ENCODE results near the gene GLP2R. TPM values are rescaled to one million over a fixed set of nuclear protein-coding genes. Genes with fewer than 3 reads are reported as not detected.

GLP2R gene
- total and polyA plus RNA-seq, 2 experiments from 2014 or later, result not detected

DNA sequence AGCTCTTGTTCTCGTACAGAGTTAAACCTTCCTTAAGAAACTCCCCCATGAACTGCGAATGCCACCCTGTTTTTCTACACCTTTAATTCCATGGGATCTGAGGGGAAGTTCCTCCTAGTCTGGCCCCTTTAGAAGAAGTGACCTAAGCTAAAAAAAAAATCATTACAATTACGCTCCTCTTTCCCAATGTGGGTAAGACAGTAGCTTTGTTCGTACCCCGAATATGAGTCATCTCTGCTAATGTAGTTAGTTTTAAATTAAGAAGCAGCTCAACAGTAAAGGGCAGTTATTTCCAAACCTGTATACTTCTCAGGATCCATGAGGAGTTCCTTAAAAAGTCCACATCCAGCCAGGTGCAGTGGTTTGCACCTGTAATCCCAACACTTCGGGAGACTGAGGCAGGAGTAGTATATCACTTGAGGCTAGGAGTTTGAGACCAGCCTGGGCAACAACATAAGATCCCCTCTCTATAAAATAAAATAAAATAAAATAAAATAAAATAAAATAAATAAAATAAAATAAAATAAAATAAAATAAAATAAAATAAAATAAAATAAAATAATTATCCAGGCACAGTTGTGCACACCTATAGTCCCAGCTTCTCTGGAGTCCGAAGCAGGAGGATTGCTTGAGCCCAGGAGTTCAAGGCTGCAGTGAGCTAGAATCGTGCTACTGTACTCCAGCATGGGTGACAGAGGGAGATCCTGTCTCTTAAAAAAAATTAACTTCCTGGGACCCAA is 53.2 kb downstream of the GLP2R start:
- Mint-ChIP-seq H3K27me3 (ENCODE audit: insufficient read depth, low read depth, poor library complexity) (no peaks in the 10 kb centered on the region), H3K4me1 (no peaks in the 10 kb centered on the region; the same call in 1 of the 3 replicates), H3K36me3 (ENCODE audit: low read depth) (peaks cover 6% of the 10 kb centered on the region; the same call in 1 of the 3 replicates), H3K27ac (no peak overlapping the region), H3K4me3 (no peak overlapping the region), H3K9me3 (peaks cover 26% of the 10 kb centered on the region)
- DNase-seq (ENCODE audit: low spot score) (no peak), ATAC-seq (no peak)
- H3K4me3 ChIP-seq, result no peak overlapping the region
- no peaks in the 10 kb centered on the region for H3K9me2 ChIP-seq (ENCODE audit: insufficient read depth)
- TF ChIP-seq CREB1 (CRISPR knock-in tag; IDR thresholded peaks at IDR 0.05; ENCODE audit: low read depth) (no peak), JUNB (IDR thresholded peaks at IDR 0.05; ENCODE audit: unreplicated experiment) (no peak)
- no peaks in the 10 kb centered on the region for H3K79me2 ChIP-seq (replicated peaks; ENCODE audit: insufficient read depth)
- no peak overlapping the region for H3K4me2 ChIP-seq
- no peak overlapping the region for H3K27ac ChIP-seq (ENCODE audit: low read depth)
- H2AFZ ChIP-seq, result no peak overlapping the region
- H3K27me3 ChIP-seq (ENCODE audit: insufficient read depth), result no peaks in the 10 kb centered on the region
- no peaks in the 10 kb centered on the region for H3F3A ChIP-seq (replicated peaks; ENCODE audit: low read depth)
- no peaks in the 10 kb centered on the region for H3K4me1 ChIP-seq (ENCODE audit: insufficient read depth)
- no peaks in the 10 kb centered on the region; the same call in 1 of the 2 replicates for H3K36me3 ChIP-seq (ENCODE audit: insufficient read depth)
- no peaks in the 10 kb centered on the region for H4K20me1 ChIP-seq (replicated peaks; ENCODE audit: insufficient read depth)

DNA sequence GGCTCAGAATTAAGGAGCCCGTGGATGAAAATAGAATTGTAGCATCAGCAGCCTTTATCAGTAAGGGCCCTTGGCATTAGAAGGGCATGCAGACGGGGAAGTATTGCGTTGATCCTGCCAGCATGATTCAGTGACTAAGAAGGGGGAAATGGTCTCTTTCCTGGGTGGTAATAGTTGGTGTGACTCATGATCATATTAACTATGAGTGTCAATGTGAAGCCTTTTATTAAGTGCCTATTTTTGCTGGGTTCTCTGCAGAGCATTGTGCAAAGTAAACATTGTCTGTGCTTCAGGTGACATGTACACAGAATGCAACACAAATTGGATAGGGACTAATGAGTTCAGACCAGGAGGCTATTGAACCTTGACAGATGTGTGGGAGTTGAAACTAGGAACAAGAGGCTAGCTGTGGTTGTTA is 54.9 kb downstream of the GLP2R start:
- Mint-ChIP-seq H3K4me1 (no peaks in the 10 kb centered on the region; the same call in 2 of the 3 replicates), H3K4me3 (no peak overlapping the region), H3K27me3 (ENCODE audit: insufficient read depth, low read depth, poor library complexity) (no peaks in the 10 kb centered on the region), H3K36me3 (ENCODE audit: low read depth) (peaks cover 6% of the 10 kb centered on the region; the same call in 1 of the 3 replicates), H3K9me3 (peaks cover 36% of the 10 kb centered on the region), H3K27ac (no peak overlapping the region)
- Histone ChIP-seq H3K4me3 (no peak overlapping the region), H3K79me2 (replicated peaks; ENCODE audit: insufficient read depth) (no peaks in the 10 kb centered on the region), H4K20me1 (replicated peaks; ENCODE audit: insufficient read depth) (no peaks in the 10 kb centered on the region), H3K27me3 (ENCODE audit: insufficient read depth) (no peaks in the 10 kb centered on the region), H3K36me3 (ENCODE audit: insufficient read depth) (no peaks in the 10 kb centered on the region; the same call in 1 of the 2 replicates), H3K4me1 (ENCODE audit: insufficient read depth) (no peaks in the 10 kb centered on the region), H3K9me2 (ENCODE audit: insufficient read depth) (0 out of 2 replicates have a peak, but pooled peaks cover 4% of the 10 kb centered on the region), H3F3A (replicated peaks; ENCODE audit: low read depth) (no peaks in the 10 kb centered on the region), H2AFZ (no peak overlapping the region), H3K27ac (ENCODE audit: low read depth) (no peak overlapping the region), H3K4me2 (no peak overlapping the region)
- ATAC-seq, result no peak
- no peak for DNase-seq (ENCODE audit: low spot score)
- TF ChIP-seq, protein P1, sequence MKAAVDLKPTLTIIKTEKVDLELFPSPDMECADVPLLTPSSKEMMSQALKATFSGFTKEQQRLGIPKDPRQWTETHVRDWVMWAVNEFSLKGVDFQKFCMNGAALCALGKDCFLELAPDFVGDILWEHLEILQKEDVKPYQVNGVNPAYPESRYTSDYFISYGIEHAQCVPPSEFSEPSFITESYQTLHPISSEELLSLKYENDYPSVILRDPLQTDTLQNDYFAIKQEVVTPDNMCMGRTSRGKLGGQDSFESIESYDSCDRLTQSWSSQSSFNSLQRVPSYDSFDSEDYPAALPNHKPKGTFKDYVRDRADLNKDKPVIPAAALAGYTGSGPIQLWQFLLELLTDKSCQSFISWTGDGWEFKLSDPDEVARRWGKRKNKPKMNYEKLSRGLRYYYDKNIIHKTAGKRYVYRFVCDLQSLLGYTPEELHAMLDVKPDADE (IDR thresholded peaks at IDR 0.05), result no peak
- TF ChIP-seq EZH2phosphoT487 (IDR thresholded peaks at IDR 0.05; ENCODE audit: unreplicated experiment) (no peak), JUNB (IDR thresholded peaks at IDR 0.05; ENCODE audit: unreplicated experiment) (no peak), CREB1 (CRISPR knock-in tag; IDR thresholded peaks at IDR 0.05; ENCODE audit: low read depth) (no peak), NANOG (IDR thresholded peaks at IDR 0.05; ENCODE audit: borderline replicate concordance) (no peak), EZH2 (IDR thresholded peaks at IDR 0.05; ENCODE audit: low read depth, unreplicated experiment) (no peak)
- TF ChIP-seq, protein P2, sequence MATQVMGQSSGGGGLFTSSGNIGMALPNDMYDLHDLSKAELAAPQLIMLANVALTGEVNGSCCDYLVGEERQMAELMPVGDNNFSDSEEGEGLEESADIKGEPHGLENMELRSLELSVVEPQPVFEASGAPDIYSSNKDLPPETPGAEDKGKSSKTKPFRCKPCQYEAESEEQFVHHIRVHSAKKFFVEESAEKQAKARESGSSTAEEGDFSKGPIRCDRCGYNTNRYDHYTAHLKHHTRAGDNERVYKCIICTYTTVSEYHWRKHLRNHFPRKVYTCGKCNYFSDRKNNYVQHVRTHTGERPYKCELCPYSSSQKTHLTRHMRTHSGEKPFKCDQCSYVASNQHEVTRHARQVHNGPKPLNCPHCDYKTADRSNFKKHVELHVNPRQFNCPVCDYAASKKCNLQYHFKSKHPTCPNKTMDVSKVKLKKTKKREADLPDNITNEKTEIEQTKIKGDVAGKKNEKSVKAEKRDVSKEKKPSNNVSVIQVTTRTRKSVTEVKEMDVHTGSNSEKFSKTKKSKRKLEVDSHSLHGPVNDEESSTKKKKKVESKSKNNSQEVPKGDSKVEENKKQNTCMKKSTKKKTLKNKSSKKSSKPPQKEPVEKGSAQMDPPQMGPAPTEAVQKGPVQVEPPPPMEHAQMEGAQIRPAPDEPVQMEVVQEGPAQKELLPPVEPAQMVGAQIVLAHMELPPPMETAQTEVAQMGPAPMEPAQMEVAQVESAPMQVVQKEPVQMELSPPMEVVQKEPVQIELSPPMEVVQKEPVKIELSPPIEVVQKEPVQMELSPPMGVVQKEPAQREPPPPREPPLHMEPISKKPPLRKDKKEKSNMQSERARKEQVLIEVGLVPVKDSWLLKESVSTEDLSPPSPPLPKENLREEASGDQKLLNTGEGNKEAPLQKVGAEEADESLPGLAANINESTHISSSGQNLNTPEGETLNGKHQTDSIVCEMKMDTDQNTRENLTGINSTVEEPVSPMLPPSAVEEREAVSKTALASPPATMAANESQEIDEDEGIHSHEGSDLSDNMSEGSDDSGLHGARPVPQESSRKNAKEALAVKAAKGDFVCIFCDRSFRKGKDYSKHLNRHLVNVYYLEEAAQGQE (IDR thresholded peaks at IDR 0.05; ENCODE audit: unreplicated experiment), result no peak
- TF ChIP-seq, protein P3, sequence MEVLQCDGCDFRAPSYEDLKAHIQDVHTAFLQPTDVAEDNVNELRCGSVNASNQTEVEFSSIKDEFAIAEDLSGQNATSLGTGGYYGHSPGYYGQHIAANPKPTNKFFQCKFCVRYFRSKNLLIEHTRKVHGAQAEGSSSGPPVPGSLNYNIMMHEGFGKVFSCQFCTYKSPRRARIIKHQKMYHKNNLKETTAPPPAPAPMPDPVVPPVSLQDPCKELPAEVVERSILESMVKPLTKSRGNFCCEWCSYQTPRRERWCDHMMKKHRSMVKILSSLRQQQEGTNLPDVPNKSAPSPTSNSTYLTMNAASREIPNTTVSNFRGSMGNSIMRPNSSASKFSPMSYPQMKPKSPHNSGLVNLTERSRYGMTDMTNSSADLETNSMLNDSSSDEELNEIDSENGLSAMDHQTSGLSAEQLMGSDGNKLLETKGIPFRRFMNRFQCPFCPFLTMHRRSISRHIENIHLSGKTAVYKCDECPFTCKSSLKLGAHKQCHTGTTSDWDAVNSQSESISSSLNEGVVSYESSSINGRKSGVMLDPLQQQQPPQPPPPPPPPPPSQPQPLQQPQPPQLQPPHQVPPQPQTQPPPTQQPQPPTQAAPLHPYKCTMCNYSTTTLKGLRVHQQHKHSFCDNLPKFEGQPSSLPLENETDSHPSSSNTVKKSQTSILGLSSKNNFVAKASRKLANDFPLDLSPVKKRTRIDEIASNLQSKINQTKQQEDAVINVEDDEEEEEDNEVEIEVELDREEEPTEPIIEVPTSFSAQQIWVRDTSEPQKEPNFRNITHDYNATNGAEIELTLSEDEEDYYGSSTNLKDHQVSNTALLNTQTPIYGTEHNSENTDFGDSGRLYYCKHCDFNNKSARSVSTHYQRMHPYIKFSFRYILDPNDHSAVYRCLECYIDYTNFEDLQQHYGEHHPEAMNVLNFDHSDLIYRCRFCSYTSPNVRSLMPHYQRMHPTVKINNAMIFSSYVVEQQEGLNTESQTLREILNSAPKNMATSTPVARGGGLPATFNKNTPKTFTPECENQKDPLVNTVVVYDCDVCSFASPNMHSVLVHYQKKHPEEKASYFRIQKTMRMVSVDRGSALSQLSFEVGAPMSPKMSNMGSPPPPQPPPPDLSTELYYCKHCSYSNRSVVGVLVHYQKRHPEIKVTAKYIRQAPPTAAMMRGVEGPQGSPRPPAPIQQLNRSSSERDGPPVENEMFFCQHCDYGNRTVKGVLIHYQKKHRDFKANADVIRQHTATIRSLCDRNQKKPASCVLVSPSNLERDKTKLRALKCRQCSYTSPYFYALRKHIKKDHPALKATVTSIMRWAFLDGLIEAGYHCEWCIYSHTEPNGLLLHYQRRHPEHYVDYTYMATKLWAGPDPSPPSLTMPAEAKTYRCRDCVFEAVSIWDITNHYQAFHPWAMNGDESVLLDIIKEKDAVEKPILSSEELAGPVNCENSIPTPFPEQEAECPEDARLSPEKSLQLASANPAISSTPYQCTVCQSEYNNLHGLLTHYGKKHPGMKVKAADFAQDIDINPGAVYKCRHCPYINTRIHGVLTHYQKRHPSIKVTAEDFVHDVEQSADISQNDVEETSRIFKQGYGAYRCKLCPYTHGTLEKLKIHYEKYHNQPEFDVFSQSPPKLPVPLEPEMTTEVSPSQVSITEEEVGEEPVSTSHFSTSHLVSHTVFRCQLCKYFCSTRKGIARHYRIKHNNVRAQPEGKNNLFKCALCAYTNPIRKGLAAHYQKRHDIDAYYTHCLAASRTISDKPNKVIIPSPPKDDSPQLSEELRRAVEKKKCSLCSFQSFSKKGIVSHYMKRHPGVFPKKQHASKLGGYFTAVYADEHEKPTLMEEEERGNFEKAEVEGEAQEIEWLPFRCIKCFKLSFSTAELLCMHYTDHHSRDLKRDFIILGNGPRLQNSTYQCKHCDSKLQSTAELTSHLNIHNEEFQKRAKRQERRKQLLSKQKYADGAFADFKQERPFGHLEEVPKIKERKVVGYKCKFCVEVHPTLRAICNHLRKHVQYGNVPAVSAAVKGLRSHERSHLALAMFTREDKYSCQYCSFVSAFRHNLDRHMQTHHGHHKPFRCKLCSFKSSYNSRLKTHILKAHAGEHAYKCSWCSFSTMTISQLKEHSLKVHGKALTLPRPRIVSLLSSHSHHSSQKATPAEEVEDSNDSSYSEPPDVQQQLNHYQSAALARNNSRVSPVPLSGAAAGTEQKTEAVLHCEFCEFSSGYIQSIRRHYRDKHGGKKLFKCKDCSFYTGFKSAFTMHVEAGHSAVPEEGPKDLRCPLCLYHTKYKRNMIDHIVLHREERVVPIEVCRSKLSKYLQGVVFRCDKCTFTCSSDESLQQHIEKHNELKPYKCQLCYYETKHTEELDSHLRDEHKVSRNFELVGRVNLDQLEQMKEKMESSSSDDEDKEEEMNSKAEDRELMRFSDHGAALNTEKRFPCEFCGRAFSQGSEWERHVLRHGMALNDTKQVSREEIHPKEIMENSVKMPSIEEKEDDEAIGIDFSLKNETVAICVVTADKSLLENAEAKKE (CRISPR knock-in tag; IDR thresholded peaks at IDR 0.05), result no peak
